Measurements from ENCODE around the gene RPS23.

RPS23 gene

DNA sequence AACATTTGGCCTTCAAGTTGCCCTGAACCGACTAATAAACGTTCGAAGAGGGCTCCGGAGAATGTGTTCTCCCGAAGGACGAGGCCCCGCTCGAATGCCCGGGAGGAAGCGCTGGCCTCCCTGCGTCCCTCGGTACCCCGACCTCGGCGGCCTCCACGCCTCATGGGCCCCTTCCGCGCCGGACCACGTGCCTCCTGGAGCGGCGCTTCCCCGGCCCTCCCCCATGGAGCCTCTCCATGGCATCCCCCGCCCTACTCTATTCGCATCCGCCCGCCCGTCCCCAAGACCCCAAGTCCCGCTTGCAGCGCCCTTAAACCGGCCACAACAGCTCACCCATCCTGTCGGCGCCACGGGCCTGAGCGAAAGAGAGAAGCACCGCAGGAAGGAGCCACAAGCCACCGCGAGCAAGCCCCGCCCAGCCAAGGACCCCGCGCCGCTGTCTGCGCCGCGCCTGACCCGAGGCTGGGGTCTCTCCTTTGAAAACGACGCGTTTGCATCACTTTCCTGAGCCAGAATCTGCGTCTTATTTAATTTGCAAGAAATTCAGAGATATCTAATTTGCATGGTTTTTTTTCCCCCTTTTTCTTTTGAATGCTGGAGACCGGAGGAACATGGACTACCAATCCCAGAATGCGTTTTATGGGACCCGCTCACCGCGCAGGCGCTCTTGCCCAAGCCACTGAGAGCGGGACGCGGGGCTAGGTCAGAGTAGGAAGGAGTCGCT lies at the start of gene RPS23:
Gene RPS23 (minus strand): TSS at position 368 of the 724 bp plus-strand sequence. CDS start 31 bp downstream, at position 337.
- DNase-seq (ENCODE audit: low read depth, low spot score): peak; percentile 95

DNA sequence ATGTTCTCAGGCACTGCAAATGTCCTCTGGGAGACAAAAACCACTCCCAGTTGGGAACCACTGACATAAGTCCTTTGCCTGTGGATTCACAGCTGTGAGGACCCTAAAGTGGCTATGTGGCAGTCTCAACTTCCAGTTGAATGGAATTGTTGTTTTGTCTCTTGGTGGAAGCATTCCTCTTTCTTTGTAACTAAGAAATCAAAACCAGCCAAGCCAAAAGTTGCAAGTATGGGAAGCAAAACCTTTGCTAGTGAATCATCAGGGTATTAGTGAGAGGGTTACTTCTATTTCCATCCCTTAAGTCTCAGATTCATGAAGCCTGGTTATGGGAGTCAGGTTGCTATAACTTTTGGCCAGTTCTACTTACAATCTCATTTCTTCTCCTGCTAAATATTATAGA lies 49.8 kb upstream of the RPS23 start:
- peak; percentile 42 for DNase-seq (ENCODE audit: low read depth, low spot score)

DNA sequence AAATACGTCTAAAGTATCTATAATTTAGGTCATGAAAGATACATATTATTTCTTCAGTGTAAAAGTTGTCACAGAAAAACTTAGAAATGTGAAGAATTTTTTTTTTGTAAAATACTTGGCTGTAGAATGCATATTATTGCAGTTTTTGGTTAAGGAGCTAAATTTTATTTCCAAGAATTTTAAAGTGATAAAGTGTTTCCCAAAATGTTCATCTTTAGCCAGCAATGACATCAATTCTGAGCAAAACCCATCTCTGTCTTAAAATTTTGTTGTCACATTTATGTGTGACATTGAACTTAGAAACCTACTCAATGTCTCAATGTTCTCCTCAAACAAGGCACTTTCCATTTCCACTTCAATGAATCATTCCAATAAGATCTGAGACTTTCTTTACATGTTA lies 47.8 kb upstream of the RPS23 start:
- DNase-seq (ENCODE audit: low read depth, low spot score): no peak

DNA sequence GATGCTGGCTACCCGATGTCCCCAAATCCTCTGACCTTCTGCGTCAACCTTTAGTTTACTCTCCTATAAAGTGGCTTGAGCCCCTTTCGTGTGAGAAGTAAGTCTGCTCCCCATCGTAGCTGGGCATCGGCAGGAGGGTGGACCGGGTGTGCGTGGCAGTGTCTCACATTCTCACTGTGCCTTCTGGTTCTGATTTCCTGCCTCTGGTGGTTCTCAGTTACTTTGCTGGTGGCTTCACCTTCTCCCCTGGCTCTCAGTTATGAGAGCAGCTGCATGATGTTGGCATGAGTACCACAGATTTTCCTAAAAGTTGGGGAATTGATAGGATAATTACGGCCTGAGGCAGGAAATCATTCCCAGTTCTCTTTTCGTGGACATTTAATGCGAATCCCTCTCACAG lies 47.0 kb upstream of the RPS23 start:
- DNase-seq (ENCODE audit: low read depth, low spot score): no peak

DNA sequence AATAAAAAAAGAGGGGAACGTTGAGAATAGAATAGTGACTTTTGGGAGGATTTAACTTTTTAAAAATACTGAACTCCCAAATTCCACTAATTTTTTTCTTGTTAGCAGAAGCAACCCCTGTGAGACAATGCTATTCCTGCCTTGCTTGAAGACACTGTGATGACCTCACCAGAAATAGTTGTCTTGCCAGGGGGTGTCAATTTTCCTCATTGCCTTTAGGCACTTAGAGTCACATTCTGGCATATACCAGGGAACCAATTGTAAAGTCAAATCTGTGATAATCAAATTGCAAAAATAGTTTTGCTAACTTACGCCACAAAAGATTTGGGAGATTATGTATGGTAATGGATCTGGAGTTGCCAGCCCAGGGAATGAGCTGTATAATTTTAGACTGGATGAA lies 42.8 kb upstream of the RPS23 start:
- DNase-seq (ENCODE audit: low read depth, low spot score): no peak

DNA sequence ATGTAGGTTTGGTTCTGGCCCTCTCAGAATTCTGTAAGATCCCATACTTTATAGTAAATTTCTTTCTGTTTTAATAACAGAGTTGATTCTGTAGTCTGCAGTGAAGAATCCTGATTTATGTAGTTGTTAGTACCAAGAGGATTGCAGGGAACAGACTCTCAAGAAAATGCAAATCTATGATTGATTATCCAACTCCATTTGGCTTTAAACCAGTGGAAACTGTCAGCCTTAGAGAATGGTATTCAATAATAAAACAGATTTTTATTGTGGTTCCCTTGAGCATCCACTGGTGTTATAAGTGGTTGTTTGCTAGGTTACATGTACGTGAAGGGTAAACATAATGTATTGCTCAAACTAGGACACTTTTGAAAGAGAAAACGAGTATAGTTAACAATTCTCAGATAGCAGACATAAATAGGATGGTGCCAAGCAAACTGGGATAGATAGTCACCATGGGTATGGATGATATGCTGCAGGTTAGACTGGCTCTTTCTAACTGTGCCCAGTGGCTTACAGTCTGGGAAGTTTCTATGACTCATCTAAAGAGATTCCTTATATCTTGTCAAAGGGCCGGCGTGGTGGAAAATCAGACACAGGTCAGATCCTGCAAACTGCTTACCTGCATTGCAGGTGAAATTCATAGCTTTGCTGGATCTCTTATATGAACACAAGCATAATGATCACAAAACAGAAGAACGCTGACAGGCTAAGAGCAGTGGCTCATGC lies 41.7 kb upstream of the RPS23 start:
- no peak for DNase-seq (ENCODE audit: low read depth, low spot score)

DNA sequence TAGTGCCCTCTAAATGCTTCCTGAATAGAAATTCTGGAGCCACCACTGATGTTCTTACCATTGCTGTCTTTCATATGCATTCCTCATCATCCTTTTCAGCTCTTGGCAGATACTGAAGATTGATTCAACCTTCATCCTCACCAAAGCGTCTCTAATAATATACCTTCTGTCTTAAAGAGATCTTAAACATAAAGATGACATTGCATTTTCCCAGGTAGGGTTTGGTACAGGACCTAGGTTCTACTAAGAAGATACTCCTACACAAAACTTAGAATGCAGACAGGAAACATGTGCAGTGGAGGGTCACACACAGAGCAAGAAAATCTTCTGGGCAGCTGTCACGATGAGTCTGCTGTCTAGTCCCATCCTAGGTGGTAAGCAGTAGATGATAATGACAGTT lies 41.0 kb upstream of the RPS23 start:
- no peak for DNase-seq (ENCODE audit: low read depth, low spot score)

DNA sequence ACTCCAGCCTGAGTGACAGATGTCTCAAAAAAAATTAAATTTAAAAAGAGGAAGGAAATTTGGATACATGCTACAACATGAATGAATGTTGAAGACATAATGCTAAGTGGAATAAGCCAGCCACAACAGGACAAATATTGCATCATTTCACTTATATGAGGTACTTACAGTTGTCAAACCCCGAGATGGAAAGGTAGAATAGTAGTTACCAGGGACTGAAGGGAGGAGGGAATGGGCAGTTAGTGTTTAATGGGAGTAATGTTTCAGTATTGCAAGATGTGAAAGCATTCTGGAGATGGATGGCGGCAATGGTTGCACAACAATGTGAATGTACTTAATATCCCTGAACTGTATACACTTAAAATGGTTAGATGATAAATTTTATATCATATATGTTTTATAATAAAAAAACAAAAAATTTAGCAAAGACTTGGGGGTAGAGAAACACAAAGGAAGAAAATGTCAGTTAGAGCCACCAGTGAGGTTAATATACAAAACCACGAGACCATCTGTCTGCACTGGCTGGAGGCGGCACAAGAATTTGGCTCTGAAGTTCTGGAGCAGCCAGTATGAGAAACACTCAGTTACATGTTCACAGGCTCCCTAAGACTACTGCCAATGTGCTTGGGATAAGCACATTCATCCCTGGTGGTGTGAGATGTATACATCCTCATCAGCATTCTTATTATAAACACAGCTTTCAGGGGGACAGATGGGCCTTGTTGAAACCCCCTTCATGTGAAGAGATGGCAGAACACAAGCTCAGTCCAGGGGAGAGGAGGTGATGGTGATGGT lies 37.0 kb upstream of the RPS23 start:
- DNase-seq (ENCODE audit: low read depth, low spot score): peak; percentile 69

DNA sequence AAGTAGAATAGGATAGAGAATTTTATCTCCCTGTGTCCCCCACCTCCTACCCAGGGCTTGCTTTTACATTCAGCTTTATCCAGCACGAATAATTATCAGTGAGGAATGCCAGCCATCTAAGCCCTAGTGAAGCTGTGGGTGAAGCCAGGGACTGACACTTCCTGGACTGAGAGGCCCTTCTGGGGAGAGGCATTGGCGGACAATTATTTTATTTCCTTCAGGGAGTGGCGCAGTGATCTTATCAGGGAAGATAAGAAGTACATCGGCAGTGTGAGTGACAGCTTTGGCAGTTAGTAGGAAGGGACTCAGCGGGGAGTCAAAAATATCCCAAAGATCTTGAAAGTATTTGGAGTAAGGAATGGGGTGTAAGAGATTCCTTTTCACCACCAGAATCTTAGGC lies 34.9 kb upstream of the RPS23 start:
- peak; percentile 61 for DNase-seq (ENCODE audit: low read depth, low spot score)

DNA sequence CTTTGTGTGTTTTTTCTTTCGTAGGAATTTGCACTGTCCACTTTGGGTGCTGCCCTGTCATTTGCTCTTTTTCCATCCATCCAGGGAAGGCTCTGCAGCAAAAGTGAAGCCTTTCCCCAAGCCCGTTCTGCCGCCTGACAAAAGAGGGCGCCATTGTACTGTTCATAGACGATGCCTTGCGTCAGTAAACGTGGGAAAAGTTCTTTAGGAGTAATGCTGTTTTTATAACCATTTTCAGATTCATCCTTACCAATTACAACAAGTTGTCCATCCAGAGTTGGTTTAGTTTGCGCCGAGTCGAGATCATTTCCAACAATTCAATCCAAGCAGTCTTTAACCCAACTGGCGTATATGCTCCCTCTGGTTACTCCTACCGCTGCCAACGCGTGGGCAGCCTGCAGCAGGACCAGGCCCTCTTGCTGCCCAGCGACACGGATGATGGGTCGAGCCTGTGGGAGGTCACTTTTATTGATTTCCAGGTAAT lies 34.3 kb upstream of the RPS23 start:
- DNase-seq (ENCODE audit: low read depth, low spot score): peak; percentile 90

DNA sequence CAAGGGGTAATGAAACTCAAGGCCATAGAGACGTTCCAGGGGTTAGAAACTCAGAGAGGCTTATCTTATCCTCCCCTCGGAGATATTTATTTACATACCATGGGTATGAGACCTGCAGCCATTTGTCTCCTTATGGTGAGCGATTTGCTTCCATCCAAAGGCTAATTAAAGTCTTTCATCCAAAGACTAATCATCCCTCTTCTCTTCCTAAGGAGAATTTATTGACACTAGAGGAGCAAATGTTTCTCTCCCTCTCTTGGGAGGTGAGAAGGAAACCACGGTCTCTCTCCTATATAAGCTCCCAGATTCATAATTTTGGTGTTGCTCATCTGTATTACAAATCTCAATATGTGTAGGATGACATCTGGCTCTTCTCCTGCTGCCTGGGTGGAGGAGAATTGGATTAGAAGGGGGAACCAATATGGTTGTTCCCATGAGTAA lies 31.0 kb upstream of the RPS23 start:
- no peak for DNase-seq (ENCODE audit: low read depth, low spot score)

DNA sequence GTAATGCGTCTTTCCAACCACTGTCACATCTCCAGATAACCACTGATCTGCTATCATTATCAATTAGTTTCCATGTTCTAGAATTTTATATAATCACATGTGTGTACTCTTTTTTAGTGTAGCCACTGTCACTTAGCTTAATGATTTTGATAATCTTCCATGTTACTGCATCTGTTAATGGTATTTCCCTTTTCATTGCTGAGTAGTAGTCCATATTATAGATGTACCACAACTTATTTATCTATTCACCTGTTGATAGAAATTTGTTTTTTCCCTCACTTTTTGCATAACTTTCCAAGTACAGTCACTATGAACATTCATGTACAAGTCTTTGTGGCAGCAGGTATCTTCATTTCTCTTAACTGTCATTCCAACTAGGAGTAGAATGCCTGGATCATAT lies 30.3 kb upstream of the RPS23 start:
- DNase-seq (ENCODE audit: low read depth, low spot score): no peak

DNA sequence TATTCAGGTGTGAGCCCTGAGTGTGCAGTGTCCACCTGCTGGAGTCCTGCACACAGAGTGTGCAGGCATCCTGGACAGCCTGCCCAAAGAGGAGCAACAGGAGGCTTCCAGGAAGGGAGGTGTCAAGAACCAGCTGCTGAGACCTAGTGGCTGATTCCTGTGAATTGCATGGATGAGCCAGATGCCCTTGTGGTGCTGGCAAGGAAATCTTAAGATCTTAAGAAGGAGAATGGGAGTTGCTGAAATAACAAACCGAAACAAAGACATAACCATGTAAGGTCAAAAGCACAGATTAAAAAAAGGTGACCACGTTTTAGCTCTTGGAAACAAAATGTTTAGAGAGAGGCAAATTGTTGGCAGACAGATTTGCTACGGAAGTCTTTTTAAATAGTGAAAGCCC lies 29.3 kb upstream of the RPS23 start:
- peak; percentile 48 for DNase-seq (ENCODE audit: low read depth, low spot score)

DNA sequence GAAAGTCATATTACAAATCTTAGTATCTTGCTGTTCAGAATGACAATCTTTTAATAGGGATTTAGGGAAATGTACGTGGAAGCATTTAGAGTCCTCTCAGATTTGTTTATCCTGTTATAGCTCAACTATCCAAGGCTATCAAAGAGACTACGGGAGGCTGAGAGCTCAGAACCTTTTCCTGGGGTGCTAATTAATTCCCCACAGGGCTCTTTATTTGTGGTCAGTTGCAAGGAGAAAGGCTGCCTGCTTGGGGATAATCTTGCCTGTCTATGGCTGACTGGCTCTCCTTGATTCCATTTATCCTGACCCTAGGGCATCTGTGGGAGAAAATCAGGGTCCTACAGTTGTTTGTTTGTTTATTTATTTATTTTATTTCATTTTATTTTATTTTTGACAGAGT lies 28.0 kb upstream of the RPS23 start:
- DNase-seq (ENCODE audit: low read depth, low spot score): no peak

DNA sequence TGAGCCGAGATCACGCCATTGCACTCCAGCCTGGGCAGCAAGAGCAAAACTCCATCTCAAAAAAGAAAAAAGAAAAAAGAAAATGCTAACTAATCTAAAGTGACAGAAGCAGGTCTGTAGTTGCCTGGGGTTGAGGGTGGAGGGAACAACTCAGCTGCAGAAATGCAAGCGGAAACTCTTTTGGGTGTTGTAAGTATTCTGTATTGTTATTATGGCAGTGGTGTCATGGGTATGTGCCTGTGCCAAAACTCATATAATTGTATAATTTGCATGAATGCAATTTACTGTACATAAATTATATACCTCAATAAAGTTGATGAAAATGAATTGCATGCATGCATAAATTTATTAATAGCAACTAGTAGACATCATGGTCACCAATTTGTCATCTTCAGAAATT lies 23.0 kb upstream of the RPS23 start:
- no peak for DNase-seq (ENCODE audit: low read depth, low spot score)

DNA sequence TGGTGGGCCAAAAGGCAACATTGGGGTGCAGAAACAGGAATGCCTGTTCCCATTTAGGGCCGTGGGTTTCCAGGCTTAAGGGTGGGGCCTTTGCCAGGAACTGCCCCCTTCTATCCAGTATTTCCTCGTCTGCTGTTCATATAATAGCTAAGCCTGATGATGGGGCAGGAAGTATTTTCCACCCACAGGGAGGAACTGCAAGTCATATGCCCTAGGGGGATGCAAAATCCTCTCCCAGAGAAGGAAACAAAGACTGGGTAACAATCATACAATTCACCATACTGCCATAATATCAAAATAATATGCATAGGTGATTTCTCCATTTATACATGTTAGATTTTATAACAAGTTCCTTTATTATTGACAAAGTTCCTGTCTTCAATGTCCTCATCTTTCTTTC lies 20.5 kb upstream of the RPS23 start:
- no peak for DNase-seq (ENCODE audit: low read depth, low spot score)

DNA sequence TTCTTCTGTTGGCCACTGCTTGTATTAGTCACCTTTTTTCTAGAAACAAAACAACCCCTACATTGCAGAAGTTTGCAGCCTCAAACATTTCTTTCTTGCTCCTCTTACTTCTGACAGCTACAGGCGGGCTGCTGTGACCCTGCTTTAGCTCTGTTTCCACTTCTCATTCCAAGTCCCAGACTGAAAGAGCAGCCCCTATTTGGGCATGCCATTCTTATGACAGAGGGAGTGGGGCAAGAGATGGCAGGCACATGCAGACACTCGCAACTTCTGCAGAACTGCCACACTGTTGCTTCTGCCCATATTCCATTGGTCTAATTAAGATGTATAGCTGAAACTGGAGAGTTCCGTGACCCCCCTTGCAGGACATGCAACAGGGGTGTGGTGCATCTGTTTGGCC lies 19.6 kb upstream of the RPS23 start:
- no peak for DNase-seq (ENCODE audit: low read depth, low spot score)

DNA sequence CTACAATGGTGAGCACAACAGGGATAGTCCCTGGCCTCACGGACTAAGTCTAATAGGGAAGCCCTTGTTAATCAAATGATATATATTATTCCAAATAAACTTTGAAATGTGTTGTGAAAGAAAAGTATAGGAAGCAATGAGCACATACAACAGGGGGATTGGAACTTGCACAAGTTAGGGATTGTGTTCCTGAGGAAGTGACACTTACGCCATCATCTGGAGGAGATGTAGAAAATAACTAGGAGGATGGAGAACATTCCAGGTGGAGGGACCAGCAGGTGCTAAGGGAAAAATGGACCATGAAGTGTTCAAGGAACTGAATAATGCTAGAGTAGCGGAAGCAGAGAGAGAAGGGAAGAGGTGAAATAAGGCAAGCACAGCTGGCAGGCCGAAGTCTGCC lies 18.8 kb upstream of the RPS23 start:
- no peak for DNase-seq (ENCODE audit: low read depth, low spot score)

DNA sequence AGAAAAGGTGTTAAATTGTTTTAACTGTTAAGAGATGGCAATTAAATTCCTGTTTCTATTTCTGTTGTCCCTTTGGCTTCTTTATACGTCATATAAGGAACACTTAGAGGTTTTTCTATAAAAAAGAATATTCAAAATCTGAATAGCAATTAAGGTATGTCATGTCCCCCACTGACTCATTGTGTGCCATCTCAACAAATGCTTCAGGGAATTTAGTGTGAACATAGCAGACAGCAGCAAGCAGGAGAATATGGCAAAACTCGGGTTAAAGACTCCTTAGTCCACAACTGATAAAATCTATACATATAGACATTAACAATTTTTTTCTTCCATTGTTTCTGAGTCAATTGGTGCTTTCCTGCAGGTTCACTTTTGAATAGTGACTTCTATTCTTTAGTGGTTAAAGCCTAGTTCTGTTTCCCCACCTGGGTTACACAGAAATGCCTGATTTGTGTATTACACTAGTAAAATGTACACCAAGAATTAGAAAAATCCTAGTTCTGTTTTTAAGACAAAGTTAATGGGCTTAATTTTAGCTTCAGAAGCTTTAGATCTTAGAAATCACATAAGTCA lies 17.9 kb upstream of the RPS23 start:
- DNase-seq (ENCODE audit: low read depth, low spot score): no peak

DNA sequence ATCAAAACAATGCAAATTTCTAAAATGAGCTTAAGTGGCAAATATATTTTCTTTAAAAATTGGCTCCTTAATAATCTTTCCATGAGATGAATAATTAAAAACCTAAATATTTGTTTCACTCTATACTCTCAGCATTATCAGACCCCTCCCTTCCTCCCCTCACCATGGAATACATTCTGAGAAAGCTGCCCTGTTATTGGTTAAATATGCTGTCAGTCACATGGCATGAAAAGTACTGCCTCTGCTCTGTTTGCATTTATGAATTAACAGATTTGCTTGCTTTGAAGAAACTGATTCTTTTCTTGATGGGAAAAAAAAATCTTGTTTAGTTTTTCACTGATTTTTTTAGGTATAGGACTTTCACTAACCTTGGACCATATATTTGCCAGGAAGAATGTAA lies 17.0 kb upstream of the RPS23 start:
- DNase-seq (ENCODE audit: low read depth, low spot score): no peak

DNA sequence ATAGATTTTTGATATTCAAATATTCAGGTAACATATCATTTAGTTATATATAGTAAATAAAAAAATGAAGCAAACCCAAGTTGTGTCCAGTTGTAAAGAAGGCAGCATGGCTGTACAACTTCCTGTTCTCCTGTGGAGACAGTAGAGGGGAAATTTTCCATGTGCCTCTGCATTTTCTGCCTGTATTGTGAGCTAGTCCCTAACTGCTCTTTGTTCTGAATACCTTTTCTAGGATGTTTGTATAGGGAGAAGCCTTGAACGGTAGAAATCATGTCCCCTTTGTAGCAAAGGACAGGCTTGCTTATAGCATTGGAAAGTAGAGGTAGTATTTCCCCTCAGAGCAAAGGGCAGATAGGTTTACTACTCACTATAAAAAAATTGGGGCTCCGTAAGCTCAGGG lies 13.3 kb upstream of the RPS23 start:
- DNase-seq (ENCODE audit: low read depth, low spot score): no peak

DNA sequence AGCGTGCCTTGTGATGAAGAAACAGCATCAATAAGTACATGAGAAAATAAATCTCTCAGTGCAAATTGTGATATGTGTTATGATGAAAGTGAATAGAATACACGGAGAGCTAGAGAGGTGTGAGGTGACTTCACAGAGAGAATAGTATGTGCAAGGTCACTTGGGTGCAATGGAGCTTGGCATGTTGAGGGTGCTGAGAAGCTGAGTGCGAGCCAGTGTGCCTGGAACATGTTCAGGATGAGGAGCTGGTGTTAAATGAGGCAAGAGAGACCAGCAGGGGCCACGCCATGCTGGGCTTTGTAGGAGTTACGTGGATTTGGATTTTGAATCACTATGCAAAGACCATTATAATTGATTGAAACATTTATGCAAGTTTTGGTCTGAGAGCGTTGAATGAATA lies 12.8 kb upstream of the RPS23 start:
- no peak for DNase-seq (ENCODE audit: low read depth, low spot score)
